Lower leg skin (tissue), 3 donors: ENCODE data around the gene KCNIP4.

Experiments used
- CTCF ChIP-seq, 3 donors: fragments of 450-650 bp; IDR thresholded peaks; one replicate each; pipeline ENCODE4 v1.5.1; 2016; ENCODE audit warnings: antibody characterized with exemption in 3 of 3, mild to moderate bottlenecking in 3 of 3, moderate library complexity in 2 of 3
- POLR2A ChIP-seq, 2 donors: fragments of 450-650 bp; IDR thresholded peaks; one replicate each; pipeline ENCODE4 v1.6.1; 2016 to 2017; ENCODE audit warnings: antibody characterized with exemption in 2 of 2, mild to moderate bottlenecking in 1 of 2, moderate library complexity in 1 of 2

GRCh38 chr4:21885770-21886169 lies 62.8 kb downstream of the KCNIP4 start:
- TF ChIP-seq CTCF (IDR thresholded peaks at IDR 0.05), result no peak
- no peak for TF ChIP-seq POLR2A (IDR thresholded peaks at IDR 0.05)
